ENCODE measurements around the gene RBM38.
A peak's percentile ranks its signal among the peaks of the same experiment; 100 is the strongest.

RBM38 gene

GRCh38 chr20:57352305-57352704 is 38.9 kb upstream of the RBM38 start:
- peak overlapping the region; percentile 98 for H3K9ac ChIP-seq (ENCODE audit: low read length)
- no peaks in the 10 kb centered on the region for H3K27me3 ChIP-seq (replicated peaks; ENCODE audit: control insufficient read depth, insufficient read depth, low read length)
- no peaks in the 10 kb centered on the region for H3K9me3 ChIP-seq (ENCODE audit: control insufficient read depth, low read length)
- no peak for DNase-seq (ENCODE audit: low read depth)
- peak overlapping the region; percentile 100 for H3K4me3 ChIP-seq (ENCODE audit: low read length)
- H3K36me3 ChIP-seq (ENCODE audit: control insufficient read depth, insufficient read depth, low read length, severe bottlenecking), result peaks cover 6% of the 10 kb centered on the region
- H3K4me1 ChIP-seq (ENCODE audit: control insufficient read depth, insufficient read depth, low read length), result peaks cover 16% of the 10 kb centered on the region

- Histone ChIP-seq H3K27me3 (replicated peaks; ENCODE audit: control insufficient read depth, insufficient read depth, low read length) (no peaks in the 10 kb centered on the region), H3K36me3 (ENCODE audit: control insufficient read depth, insufficient read depth, low read length, severe bottlenecking) (peaks cover 6% of the 10 kb centered on the region), H3K4me1 (ENCODE audit: control insufficient read depth, insufficient read depth, low read length) (peaks cover 16% of the 10 kb centered on the region), H3K9me3 (ENCODE audit: control insufficient read depth, low read length) (no peaks in the 10 kb centered on the region), H3K9ac (ENCODE audit: low read length) (no peak overlapping the region), H3K4me3 (ENCODE audit: low read length) (no peak overlapping the region)
- DNase-seq (ENCODE audit: low read depth), result no peak
Observed at GRCh38 chr20:57353351-57353750, 37.8 kb upstream of the RBM38 start.

- Histone ChIP-seq H3K4me1 (ENCODE audit: control insufficient read depth, insufficient read depth, low read length) (no peaks in the 10 kb centered on the region), H3K36me3 (ENCODE audit: control insufficient read depth, insufficient read depth, low read length, severe bottlenecking) (peaks cover 46% of the 10 kb centered on the region), H3K4me3 (ENCODE audit: low read length) (no peak overlapping the region), H3K27me3 (replicated peaks; ENCODE audit: control insufficient read depth, insufficient read depth, low read length) (no peaks in the 10 kb centered on the region), H3K9me3 (ENCODE audit: control insufficient read depth, low read length) (no peaks in the 10 kb centered on the region), H3K9ac (ENCODE audit: low read length) (no peak overlapping the region)
- peak; percentile 54 for DNase-seq (ENCODE audit: low read depth)
Observed at GRCh38 chr20:57361517-57361916, 29.7 kb upstream of the RBM38 start.

GRCh38 chr20:57364451-57364850 is 26.7 kb upstream of the RBM38 start:
- peaks cover 75% of the 10 kb centered on the region for H3K36me3 ChIP-seq (ENCODE audit: control insufficient read depth, insufficient read depth, low read length, severe bottlenecking)
- H3K27me3 ChIP-seq (replicated peaks; ENCODE audit: control insufficient read depth, insufficient read depth, low read length), result no peaks in the 10 kb centered on the region
- H3K9me3 ChIP-seq (ENCODE audit: control insufficient read depth, low read length), result no peaks in the 10 kb centered on the region
- H3K9ac ChIP-seq (ENCODE audit: low read length), result no peak overlapping the region
- H3K4me3 ChIP-seq (ENCODE audit: low read length), result no peak overlapping the region
- no peak for DNase-seq (ENCODE audit: low read depth)
- H3K4me1 ChIP-seq (ENCODE audit: control insufficient read depth, insufficient read depth, low read length), result no peaks in the 10 kb centered on the region

- H3K9me3 ChIP-seq (ENCODE audit: control insufficient read depth, low read length), result no peaks in the 10 kb centered on the region
- H3K4me1 ChIP-seq (ENCODE audit: control insufficient read depth, insufficient read depth, low read length), result peaks cover 3% of the 10 kb centered on the region
- H3K36me3 ChIP-seq (ENCODE audit: control insufficient read depth, insufficient read depth, low read length, severe bottlenecking), result peaks cover 98% of the 10 kb centered on the region
- H3K9ac ChIP-seq (ENCODE audit: low read length), result no peak overlapping the region
- no peak overlapping the region for H3K4me3 ChIP-seq (ENCODE audit: low read length)
- no peaks in the 10 kb centered on the region for H3K27me3 ChIP-seq (replicated peaks; ENCODE audit: control insufficient read depth, insufficient read depth, low read length)
- DNase-seq (ENCODE audit: low read depth), result no peak
Observed at GRCh38 chr20:57369596-57369995, 21.6 kb upstream of the RBM38 start.

GRCh38 chr20:57370316-57370715 is 20.9 kb upstream of the RBM38 start:
- Histone ChIP-seq H3K27me3 (replicated peaks; ENCODE audit: control insufficient read depth, insufficient read depth, low read length) (no peaks in the 10 kb centered on the region), H3K4me1 (ENCODE audit: control insufficient read depth, insufficient read depth, low read length) (peaks cover 10% of the 10 kb centered on the region), H3K9me3 (ENCODE audit: control insufficient read depth, low read length) (no peaks in the 10 kb centered on the region), H3K9ac (ENCODE audit: low read length) (no peak overlapping the region), H3K4me3 (ENCODE audit: low read length) (no peak overlapping the region), H3K36me3 (ENCODE audit: control insufficient read depth, insufficient read depth, low read length, severe bottlenecking) (peaks cover 98% of the 10 kb centered on the region)
- DNase-seq (ENCODE audit: low read depth), result no peak

GRCh38 chr20:57371363-57371762 is 19.8 kb upstream of the RBM38 start:
- H3K4me3 ChIP-seq (ENCODE audit: low read length), result no peak overlapping the region
- no peak overlapping the region for H3K9ac ChIP-seq (ENCODE audit: low read length)
- no peaks in the 10 kb centered on the region for H3K9me3 ChIP-seq (ENCODE audit: control insufficient read depth, low read length)
- no peaks in the 10 kb centered on the region for H3K27me3 ChIP-seq (replicated peaks; ENCODE audit: control insufficient read depth, insufficient read depth, low read length)
- no peak for DNase-seq (ENCODE audit: low read depth)
- H3K4me1 ChIP-seq (ENCODE audit: control insufficient read depth, insufficient read depth, low read length), result peaks cover 15% of the 10 kb centered on the region
- peaks cover 98% of the 10 kb centered on the region for H3K36me3 ChIP-seq (ENCODE audit: control insufficient read depth, insufficient read depth, low read length, severe bottlenecking)

- no peak overlapping the region for H3K4me3 ChIP-seq (ENCODE audit: low read length)
- H3K27me3 ChIP-seq (replicated peaks; ENCODE audit: control insufficient read depth, insufficient read depth, low read length), result no peaks in the 10 kb centered on the region
- H3K9ac ChIP-seq (ENCODE audit: low read length), result no peak overlapping the region
- H3K4me1 ChIP-seq (ENCODE audit: control insufficient read depth, insufficient read depth, low read length), result peaks cover 15% of the 10 kb centered on the region
- DNase-seq (ENCODE audit: low read depth), result no peak
- peaks cover 98% of the 10 kb centered on the region for H3K36me3 ChIP-seq (ENCODE audit: control insufficient read depth, insufficient read depth, low read length, severe bottlenecking)
- H3K9me3 ChIP-seq (ENCODE audit: control insufficient read depth, low read length), result no peaks in the 10 kb centered on the region
Observed at GRCh38 chr20:57372157-57372556, 19.0 kb upstream of the RBM38 start.

GRCh38 chr20:57372581-57373350 is 18.4 kb upstream of the RBM38 start:
- Histone ChIP-seq H3K9ac (ENCODE audit: low read length) (no peak overlapping the region), H3K4me1 (ENCODE audit: control insufficient read depth, insufficient read depth, low read length) (peaks cover 15% of the 10 kb centered on the region), H3K9me3 (ENCODE audit: control insufficient read depth, low read length) (no peaks in the 10 kb centered on the region), H3K36me3 (ENCODE audit: control insufficient read depth, insufficient read depth, low read length, severe bottlenecking) (peaks cover 98% of the 10 kb centered on the region), H3K4me3 (ENCODE audit: low read length) (no peak overlapping the region), H3K27me3 (replicated peaks; ENCODE audit: control insufficient read depth, insufficient read depth, low read length) (no peaks in the 10 kb centered on the region)
- DNase-seq (ENCODE audit: low read depth), result no peak

- no peaks in the 10 kb centered on the region for H3K27me3 ChIP-seq (replicated peaks; ENCODE audit: control insufficient read depth, insufficient read depth, low read length)
- no peaks in the 10 kb centered on the region for H3K9me3 ChIP-seq (ENCODE audit: control insufficient read depth, low read length)
- no peak for DNase-seq (ENCODE audit: low read depth)
- peaks cover 95% of the 10 kb centered on the region for H3K36me3 ChIP-seq (ENCODE audit: control insufficient read depth, insufficient read depth, low read length, severe bottlenecking)
- H3K4me1 ChIP-seq (ENCODE audit: control insufficient read depth, insufficient read depth, low read length), result peaks cover 15% of the 10 kb centered on the region
- H3K9ac ChIP-seq (ENCODE audit: low read length), result peak overlapping the region; percentile 13
- H3K4me3 ChIP-seq (ENCODE audit: low read length), result no peak overlapping the region
Observed at GRCh38 chr20:57374343-57374930, 16.8 kb upstream of the RBM38 start.

GRCh38 chr20:57374931-57375651 is 16.1 kb upstream of the RBM38 start:
- H3K9me3 ChIP-seq (ENCODE audit: control insufficient read depth, low read length), result no peaks in the 10 kb centered on the region
- no peak for DNase-seq (ENCODE audit: low read depth)
- peak overlapping the region; percentile 13 for H3K9ac ChIP-seq (ENCODE audit: low read length)
- peaks cover 15% of the 10 kb centered on the region for H3K4me1 ChIP-seq (ENCODE audit: control insufficient read depth, insufficient read depth, low read length)
- H3K27me3 ChIP-seq (replicated peaks; ENCODE audit: control insufficient read depth, insufficient read depth, low read length), result no peaks in the 10 kb centered on the region
- H3K4me3 ChIP-seq (ENCODE audit: low read length), result no peak overlapping the region
- peaks cover 89% of the 10 kb centered on the region for H3K36me3 ChIP-seq (ENCODE audit: control insufficient read depth, insufficient read depth, low read length, severe bottlenecking)

Measured in adipocyte (in vitro differentiated cells).